Activated CD8-positive, alpha-beta memory T cell treated with anti-CD3 and anti-CD28 coated beads for 36 hours (primary cell): Measurements from ENCODE around the gene MTNR1B. TPM values are rescaled to one million over a fixed set of nuclear protein-coding genes. Genes with fewer than 3 reads are reported as not detected.

Source experiments
- CTCF ChIA-PET: fragments of 350-600 bp; sonication (Branson Sonifier 250); formaldehyde crosslinking; loops from one replicate; lab custom pipeline; 2021; ENCODE audit warnings: antibody characterized with exemption; lab: Charles Lee
- POLR2A ChIA-PET: fragments of 350-600 bp; sonication (Branson Sonifier 250); formaldehyde crosslinking; loops from one replicate; lab custom pipeline; 2021; ENCODE audit warnings: antibody characterized with exemption; lab: Charles Lee
- total RNA-seq, 2 experiments: library from RNA; stranded (reverse); gene quantifications; one replicate each; pipeline ENCODE4 v1.2.3, GENCODE V29; 2021

Gene MTNR1B
- not detected for total RNA-seq

- ChIA-PET CTCF (no interaction called here), POLR2A (no interaction called here)
These were observed at the start of gene MTNR1B for GRCh38 chr11:92969634-92970347. MTNR1B (plus strand) TSS chr11:92969651; CDS start chr11:92969726, 75 bp downstream.

- ChIA-PET POLR2A (no interaction called here), CTCF (no interaction called here)
These were observed 49.1 kb upstream of the MTNR1B start for GRCh38 chr11:92920331-92920730.

GRCh38 chr11:92922731-92923130 lies 46.7 kb upstream of the MTNR1B start:
- ChIA-PET CTCF (no interaction called here), POLR2A (no interaction called here)

- ChIA-PET POLR2A (no interaction called here), CTCF (no interaction called here)
These were observed 40.2 kb upstream of the MTNR1B start for GRCh38 chr11:92929246-92929645.

- CTCF ChIA-PET, result no interaction called here
- POLR2A ChIA-PET, result no interaction called here
These were observed 39.8 kb upstream of the MTNR1B start for GRCh38 chr11:92929653-92930052.

GRCh38 chr11:92931746-92932422 lies 37.6 kb upstream of the MTNR1B start:
- CTCF ChIA-PET, result no interaction called here
- POLR2A ChIA-PET, result no interaction called here

- POLR2A ChIA-PET, result no interaction called here
- CTCF ChIA-PET, result no interaction called here
These were observed 30.1 kb upstream of the MTNR1B start for GRCh38 chr11:92939305-92939704.

GRCh38 chr11:92941676-92942571 lies 27.5 kb upstream of the MTNR1B start:
- ChIA-PET POLR2A (no interaction called here), CTCF (interaction anchor here (1.2 kb wide), 1 partner anchor 8 kb away, joined by 3 read pairs; no protein-coding TSS in a partner anchor)

GRCh38 chr11:92946707-92947106 lies 22.7 kb upstream of the MTNR1B start:
- ChIA-PET CTCF (no interaction called here), POLR2A (no interaction called here)

GRCh38 chr11:92948116-92948515 lies 21.3 kb upstream of the MTNR1B start:
- CTCF ChIA-PET, result no interaction called here
- POLR2A ChIA-PET, result no interaction called here

GRCh38 chr11:92954003-92954402 lies 15.4 kb upstream of the MTNR1B start:
- CTCF ChIA-PET, result no interaction called here
- POLR2A ChIA-PET, result no interaction called here

- CTCF ChIA-PET, result no interaction called here
- POLR2A ChIA-PET, result no interaction called here
These were observed 13.6 kb upstream of the MTNR1B start for GRCh38 chr11:92955860-92956259.

- POLR2A ChIA-PET, result no interaction called here
- CTCF ChIA-PET, result no interaction called here
These were observed 8.6 kb upstream of the MTNR1B start for GRCh38 chr11:92960886-92961285.

- ChIA-PET POLR2A (no interaction called here), CTCF (no interaction called here)
These were observed 7.0 kb upstream of the MTNR1B start for GRCh38 chr11:92962446-92962845.

- ChIA-PET CTCF (no interaction called here), POLR2A (no interaction called here)
These were observed 5.0 kb upstream of the MTNR1B start for GRCh38 chr11:92964471-92964870.

- CTCF ChIA-PET, result no interaction called here
These were observed 4.3 kb upstream of the MTNR1B start for GRCh38 chr11:92965196-92965595.

GRCh38 chr11:92967178-92967577 lies 2.3 kb upstream of the MTNR1B start:
- POLR2A ChIA-PET, result no interaction called here
- CTCF ChIA-PET, result no interaction called here

More at GRCh38 chr11:92965196-92965595, 4.3 kb upstream of the MTNR1B start:
- POLR2A ChIA-PET, result no interaction called here

GRCh38 chr11:92967867-92968266 lies 1.6 kb upstream of the MTNR1B start:
- ChIA-PET CTCF (no interaction called here), POLR2A (no interaction called here)

GRCh38 chr11:92969293-92969633 lies 188 bp upstream of the MTNR1B start:
- CTCF ChIA-PET, result no interaction called here
- POLR2A ChIA-PET, result no interaction called here

- ChIA-PET POLR2A (no interaction called here), CTCF (interaction anchor here (0.6 kb wide), 1 partner anchor 11 kb away, joined by 3 read pairs; no protein-coding TSS in a partner anchor)
These were observed 2.8 kb downstream of the MTNR1B start for GRCh38 chr11:92972248-92972647.
